Measurements from ENCODE around the gene WDFY1. TPM values are rescaled to one million over a fixed set of nuclear protein-coding genes. Genes with fewer than 3 reads are reported as not detected.

Gene WDFY1
- polyA plus RNA-seq, 3 donors = 31.7 to 59.8 (median 40.7) TPM

DNA sequence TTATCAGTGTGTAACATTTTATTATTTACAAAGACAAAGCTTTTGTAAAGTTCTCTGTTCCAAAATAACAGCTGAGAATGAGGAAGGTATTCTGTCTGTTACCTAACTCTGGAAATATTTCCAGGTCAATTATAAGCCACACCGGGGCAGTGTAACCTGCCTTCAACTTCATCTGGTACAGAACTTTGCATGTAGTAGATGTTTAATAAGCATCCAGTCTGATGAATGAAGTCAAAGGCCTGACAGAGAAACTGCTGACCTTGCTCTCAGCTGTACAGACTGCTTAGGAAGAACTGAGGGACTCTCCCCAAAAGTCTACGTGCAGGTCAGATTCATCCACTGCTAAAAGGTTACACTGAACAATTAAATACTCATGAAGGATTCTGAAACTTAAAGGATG, 43.3 kb downstream of the WDFY1 start:
- Histone ChIP-seq H3K27me3 (ENCODE audit: control insufficient read depth in 2 of 2, insufficient read depth in 2 of 2, low read length in 2 of 2) (no peaks in the 10 kb centered on the region), H3K4me3 (replicated peaks in 1 of 3; ENCODE audit: low read depth in 2 of 3, low read length in 3 of 3) (no peak overlapping the region), H3K36me3 (replicated peaks in 1 of 2; ENCODE audit: control insufficient read depth in 1 of 2, insufficient read depth in 2 of 2, low read length in 2 of 2) (peaks cover 49 to 85% of the 10 kb centered on the region in 2 donors), H3K27ac (ENCODE audit: low read depth in 1 of 2, low read length in 2 of 2) (peak overlapping the region in 1 of 2 donors; percentile 15), H3K9me3 (replicated peaks in 1 of 2; ENCODE audit: control insufficient read depth in 1 of 2, insufficient read depth in 1 of 2, low read length in 2 of 2) (no peaks in the 10 kb centered on the region), H3K4me1 (ENCODE audit: control insufficient read depth in 1 of 2, insufficient read depth in 2 of 2, low read length in 2 of 2) (peaks cover 2 to 7% of the 10 kb centered on the region in 2 donors), H2AFZ (ENCODE audit: insufficient read depth, low read depth, low read length, poor library complexity, severe bottlenecking) (no peak overlapping the region), H3K9ac (ENCODE audit: insufficient read depth, low read length, poor library complexity, severe bottlenecking) (no peak overlapping the region), H3K79me2 (ENCODE audit: insufficient read depth, low read length) (peaks cover 32% of the 10 kb centered on the region), H3K4me2 (replicated peaks; ENCODE audit: extremely low read depth, low read length, poor library complexity, severe bottlenecking) (no peak overlapping the region), H4K20me1 (ENCODE audit: insufficient read depth, low read length) (peaks cover 18% of the 10 kb centered on the region)
- DNase-seq = no peak
- TF ChIP-seq, protein P1, sequence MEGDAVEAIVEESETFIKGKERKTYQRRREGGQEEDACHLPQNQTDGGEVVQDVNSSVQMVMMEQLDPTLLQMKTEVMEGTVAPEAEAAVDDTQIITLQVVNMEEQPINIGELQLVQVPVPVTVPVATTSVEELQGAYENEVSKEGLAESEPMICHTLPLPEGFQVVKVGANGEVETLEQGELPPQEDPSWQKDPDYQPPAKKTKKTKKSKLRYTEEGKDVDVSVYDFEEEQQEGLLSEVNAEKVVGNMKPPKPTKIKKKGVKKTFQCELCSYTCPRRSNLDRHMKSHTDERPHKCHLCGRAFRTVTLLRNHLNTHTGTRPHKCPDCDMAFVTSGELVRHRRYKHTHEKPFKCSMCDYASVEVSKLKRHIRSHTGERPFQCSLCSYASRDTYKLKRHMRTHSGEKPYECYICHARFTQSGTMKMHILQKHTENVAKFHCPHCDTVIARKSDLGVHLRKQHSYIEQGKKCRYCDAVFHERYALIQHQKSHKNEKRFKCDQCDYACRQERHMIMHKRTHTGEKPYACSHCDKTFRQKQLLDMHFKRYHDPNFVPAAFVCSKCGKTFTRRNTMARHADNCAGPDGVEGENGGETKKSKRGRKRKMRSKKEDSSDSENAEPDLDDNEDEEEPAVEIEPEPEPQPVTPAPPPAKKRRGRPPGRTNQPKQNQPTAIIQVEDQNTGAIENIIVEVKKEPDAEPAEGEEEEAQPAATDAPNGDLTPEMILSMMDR (IDR thresholded peaks at IDR 0.05) = no peak
- peaks cover 10% of the 10 kb centered on the region for H3K4me1 Mint-ChIP-seq
- no peak overlapping the region for H3K4me3 Mint-ChIP-seq
- peaks cover 66 to 78% of the 10 kb centered on the region in 2 donors for H3K36me3 Mint-ChIP-seq
- intact Hi-C loops (cut with micrococcal nuclease) = no loop called here
- H3K27me3 Mint-ChIP-seq (ENCODE audit: low read depth in 3 of 3) = peaks cover 0 to 4% (median 0%) of the 10 kb centered on the region in 3 donors
- WGBS (ENCODE audit: insufficient coverage) = 50% methylated on average over 1 of the region's 2 CpGs
- H3K27ac Mint-ChIP-seq = no peak overlapping the region
- H3K9me3 Mint-ChIP-seq = no peaks in the 10 kb centered on the region

DNA sequence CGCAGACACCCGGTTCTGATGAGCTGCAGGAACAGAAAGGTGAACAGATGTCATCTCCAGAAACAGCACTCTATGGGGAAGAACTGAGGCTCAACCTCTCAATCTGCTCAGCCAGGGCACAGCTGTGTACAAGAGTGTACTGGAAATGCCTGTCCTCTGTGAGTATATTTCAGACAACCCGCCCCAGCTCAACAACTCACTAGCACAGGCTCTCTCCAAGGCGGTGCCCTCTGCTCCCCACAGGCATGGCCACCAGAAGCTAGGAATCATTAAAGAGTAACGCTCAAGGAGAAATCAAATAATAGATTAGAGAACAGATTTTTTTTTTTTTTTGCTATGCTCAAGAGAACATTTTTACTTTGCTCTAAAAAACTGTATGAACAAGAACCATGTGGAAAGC, 43.8 kb downstream of the WDFY1 start:
- TF ChIP-seq, protein P1 (IDR thresholded peaks at IDR 0.05) = no peak
- intact Hi-C loops (cut with micrococcal nuclease) = no loop called here

More for the DNA sequence above, 43.8 kb downstream of the WDFY1 start:
- peaks cover 33% of the 10 kb centered on the region for H3K79me2 ChIP-seq (ENCODE audit: insufficient read depth, low read length)
- peaks cover 49 to 85% of the 10 kb centered on the region in 2 donors for H3K36me3 ChIP-seq (replicated peaks in 1 of 2; ENCODE audit: control insufficient read depth in 1 of 2, insufficient read depth in 2 of 2, low read length in 2 of 2)
- Mint-ChIP-seq H3K9me3 (no peaks in the 10 kb centered on the region), H3K4me1 (peaks cover 14% of the 10 kb centered on the region), H3K27me3 (ENCODE audit: low read depth in 3 of 3) (peaks cover 0 to 4% (median 0%) of the 10 kb centered on the region in 3 donors), H3K36me3 (peaks cover 66 to 78% of the 10 kb centered on the region in 2 donors), H3K4me3 (no peak overlapping the region), H3K27ac (peak overlapping the region in 4 of 7 donors; percentile 9 to 87 (median 37))
- H3K9me3 ChIP-seq (replicated peaks in 1 of 2; ENCODE audit: control insufficient read depth in 1 of 2, insufficient read depth in 1 of 2, low read length in 2 of 2) = no peaks in the 10 kb centered on the region
- H2AFZ ChIP-seq (ENCODE audit: insufficient read depth, low read depth, low read length, poor library complexity, severe bottlenecking) = no peak overlapping the region
- no CpG with 5 or more reads among the region's 5 CpGs for WGBS (ENCODE audit: insufficient coverage)
- H3K27ac ChIP-seq (ENCODE audit: low read depth in 1 of 2, low read length in 2 of 2) = peak overlapping the region in 1 of 2 donors; percentile 32
- H3K27me3 ChIP-seq (ENCODE audit: control insufficient read depth in 2 of 2, insufficient read depth in 2 of 2, low read length in 2 of 2) = no peaks in the 10 kb centered on the region
- H3K9ac ChIP-seq (ENCODE audit: insufficient read depth, low read length, poor library complexity, severe bottlenecking) = no peak overlapping the region
- peaks cover 18% of the 10 kb centered on the region for H4K20me1 ChIP-seq (ENCODE audit: insufficient read depth, low read length)
- DNase-seq = no peak
- H3K4me2 ChIP-seq (replicated peaks; ENCODE audit: extremely low read depth, low read length, poor library complexity, severe bottlenecking) = no peak overlapping the region
- no peak overlapping the region for H3K4me3 ChIP-seq (replicated peaks in 1 of 3; ENCODE audit: low read depth in 2 of 3, low read length in 3 of 3)
- peaks cover 7 to 10% of the 10 kb centered on the region in 2 donors for H3K4me1 ChIP-seq (ENCODE audit: control insufficient read depth in 1 of 2, insufficient read depth in 2 of 2, low read length in 2 of 2)
